Measurements from ENCODE around the gene MOSPD3. TPM values are rescaled to one million over a fixed set of nuclear protein-coding genes. Genes with fewer than 3 reads are reported as not detected.

MOSPD3 gene
- total RNA-seq, 2 donors from 2014 or later: 9.2 to 29.6 TPM

DNA sequence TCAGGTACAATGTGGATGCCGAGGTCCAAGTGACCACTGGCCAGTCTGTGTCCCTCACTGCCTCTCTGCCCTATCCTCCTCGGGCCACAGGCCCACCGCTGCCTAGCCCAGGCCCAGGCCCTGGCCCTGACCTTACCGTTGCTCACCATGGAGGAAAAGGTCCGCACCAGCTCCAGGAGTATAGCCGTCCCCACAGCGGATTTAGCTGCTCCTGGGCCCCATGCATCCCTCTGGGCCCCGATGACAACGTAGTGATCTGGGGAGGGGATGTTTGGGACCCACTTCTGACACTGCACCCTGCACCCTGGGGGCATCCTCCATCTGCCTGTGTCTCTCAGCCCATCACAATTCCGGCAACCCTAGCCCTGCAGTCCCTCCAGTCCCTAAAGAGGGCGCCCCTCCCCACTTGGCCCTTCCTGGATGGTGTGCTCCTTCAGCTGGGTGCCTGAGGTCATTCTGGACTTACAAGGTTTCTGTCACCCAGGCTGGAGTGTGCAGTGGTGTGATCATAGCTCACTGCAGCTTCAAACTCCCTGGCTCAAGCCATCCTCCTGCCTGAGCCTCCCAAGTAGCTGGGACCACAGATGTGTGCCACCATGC lies 16.9 kb downstream of the MOSPD3 start:
- Histone ChIP-seq H3K9me3 (no peaks in the 10 kb centered on the region), H3K27me3 (replicated peaks; ENCODE audit: insufficient read depth) (no peaks in the 10 kb centered on the region), H3K36me3 (no peaks in the 10 kb centered on the region), H3K27ac (no peak overlapping the region), H3K4me3 (no peak overlapping the region), H3K4me1 (ENCODE audit: control insufficient read depth in 1 of 2, low read depth in 2 of 2) (peaks cover 8 to 19% of the 10 kb centered on the region in 2 donors)
- ATAC-seq (ENCODE audit: insufficient number of reproducible peaks, low FRiP score, low read depth): no peak
- TF ChIP-seq, protein P1, sequence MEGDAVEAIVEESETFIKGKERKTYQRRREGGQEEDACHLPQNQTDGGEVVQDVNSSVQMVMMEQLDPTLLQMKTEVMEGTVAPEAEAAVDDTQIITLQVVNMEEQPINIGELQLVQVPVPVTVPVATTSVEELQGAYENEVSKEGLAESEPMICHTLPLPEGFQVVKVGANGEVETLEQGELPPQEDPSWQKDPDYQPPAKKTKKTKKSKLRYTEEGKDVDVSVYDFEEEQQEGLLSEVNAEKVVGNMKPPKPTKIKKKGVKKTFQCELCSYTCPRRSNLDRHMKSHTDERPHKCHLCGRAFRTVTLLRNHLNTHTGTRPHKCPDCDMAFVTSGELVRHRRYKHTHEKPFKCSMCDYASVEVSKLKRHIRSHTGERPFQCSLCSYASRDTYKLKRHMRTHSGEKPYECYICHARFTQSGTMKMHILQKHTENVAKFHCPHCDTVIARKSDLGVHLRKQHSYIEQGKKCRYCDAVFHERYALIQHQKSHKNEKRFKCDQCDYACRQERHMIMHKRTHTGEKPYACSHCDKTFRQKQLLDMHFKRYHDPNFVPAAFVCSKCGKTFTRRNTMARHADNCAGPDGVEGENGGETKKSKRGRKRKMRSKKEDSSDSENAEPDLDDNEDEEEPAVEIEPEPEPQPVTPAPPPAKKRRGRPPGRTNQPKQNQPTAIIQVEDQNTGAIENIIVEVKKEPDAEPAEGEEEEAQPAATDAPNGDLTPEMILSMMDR (IDR thresholded peaks at IDR 0.05): no peak
- no peak for DNase-seq (ENCODE audit: low spot score)

DNA sequence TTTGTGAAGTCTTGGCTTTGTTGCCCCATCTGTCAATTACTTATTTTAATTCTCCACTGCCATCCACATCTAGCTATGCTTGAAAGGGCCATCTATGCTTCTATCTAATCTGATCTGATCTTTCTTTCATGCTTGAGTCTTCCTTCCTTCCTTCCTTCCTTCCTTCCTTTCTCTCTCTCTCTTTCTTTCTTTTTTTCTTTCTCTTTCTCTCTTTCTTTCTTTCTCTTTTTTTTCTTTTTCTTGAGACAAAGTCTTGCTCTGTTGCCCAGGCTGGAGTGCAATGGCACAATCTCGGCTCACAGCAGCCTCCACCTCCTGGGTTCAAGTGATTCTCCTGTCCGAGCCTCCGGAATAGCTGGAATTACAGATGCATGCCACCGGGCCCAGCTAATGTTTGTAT lies 17.7 kb downstream of the MOSPD3 start:
- Histone ChIP-seq H3K4me1 (ENCODE audit: control insufficient read depth in 1 of 2, low read depth in 2 of 2) (peaks cover 8 to 19% of the 10 kb centered on the region in 2 donors), H3K9me3 (no peaks in the 10 kb centered on the region), H3K27me3 (replicated peaks; ENCODE audit: insufficient read depth) (no peaks in the 10 kb centered on the region), H3K4me3 (no peak overlapping the region), H3K27ac (no peak overlapping the region), H3K36me3 (no peaks in the 10 kb centered on the region)
- no peak for DNase-seq (ENCODE audit: low spot score)
- ATAC-seq (ENCODE audit: insufficient number of reproducible peaks, low FRiP score, low read depth): no peak
- TF ChIP-seq, protein P1 (IDR thresholded peaks at IDR 0.05): no peak

DNA sequence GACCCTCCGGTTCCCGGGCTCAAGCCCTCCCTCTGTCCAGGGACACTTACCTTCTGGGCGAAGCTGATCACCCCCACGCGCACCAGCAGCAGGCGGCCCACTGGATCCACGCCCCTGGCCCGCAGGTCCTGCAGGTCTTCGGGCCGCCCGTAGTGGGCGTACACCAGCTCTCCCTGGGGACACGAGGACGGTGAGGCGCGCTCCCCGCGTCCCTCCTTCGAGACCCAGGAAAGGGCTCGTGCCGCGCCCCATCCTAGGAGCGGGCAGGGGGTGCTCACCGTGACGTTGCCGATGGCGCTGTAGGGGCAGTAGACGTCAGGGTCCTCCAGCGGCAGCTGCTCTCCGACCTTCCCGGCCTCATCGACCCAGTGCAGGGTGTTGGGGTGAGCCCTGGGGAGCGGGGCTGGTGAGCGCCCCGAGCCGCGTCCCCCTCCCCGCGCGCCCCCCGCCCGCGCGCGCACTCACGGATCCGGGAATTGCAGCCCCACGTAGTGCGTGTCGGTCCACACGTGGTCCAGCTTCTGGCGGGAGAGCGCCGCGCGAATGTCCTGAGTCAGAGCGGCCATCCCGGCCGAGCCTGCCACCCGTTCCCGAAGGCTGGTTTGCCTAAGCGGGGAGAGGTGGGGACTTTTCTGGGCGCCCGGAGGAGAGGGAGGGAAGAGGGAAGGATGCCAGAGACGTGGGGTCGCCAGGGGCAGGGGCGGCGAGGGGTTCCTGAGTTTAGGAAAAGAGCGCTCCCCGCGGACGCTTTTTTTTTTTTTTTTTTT lies 20.8 kb downstream of the MOSPD3 start:
- no peaks in the 10 kb centered on the region for H3K27me3 ChIP-seq (replicated peaks; ENCODE audit: insufficient read depth)
- H3K36me3 ChIP-seq: no peaks in the 10 kb centered on the region
- no peaks in the 10 kb centered on the region for H3K9me3 ChIP-seq
- DNase-seq (ENCODE audit: low spot score) (no peak), ATAC-seq (ENCODE audit: insufficient number of reproducible peaks, low FRiP score, low read depth) (no peak)
- no peak overlapping the region for H3K27ac ChIP-seq
- H3K4me1 ChIP-seq (ENCODE audit: control insufficient read depth in 1 of 2, low read depth in 2 of 2): peaks cover 5 to 8% of the 10 kb centered on the region in 2 donors
- H3K4me3 ChIP-seq: peak overlapping the region; percentile 73
- TF ChIP-seq, protein P1 (IDR thresholded peaks at IDR 0.05): no peak

DNA sequence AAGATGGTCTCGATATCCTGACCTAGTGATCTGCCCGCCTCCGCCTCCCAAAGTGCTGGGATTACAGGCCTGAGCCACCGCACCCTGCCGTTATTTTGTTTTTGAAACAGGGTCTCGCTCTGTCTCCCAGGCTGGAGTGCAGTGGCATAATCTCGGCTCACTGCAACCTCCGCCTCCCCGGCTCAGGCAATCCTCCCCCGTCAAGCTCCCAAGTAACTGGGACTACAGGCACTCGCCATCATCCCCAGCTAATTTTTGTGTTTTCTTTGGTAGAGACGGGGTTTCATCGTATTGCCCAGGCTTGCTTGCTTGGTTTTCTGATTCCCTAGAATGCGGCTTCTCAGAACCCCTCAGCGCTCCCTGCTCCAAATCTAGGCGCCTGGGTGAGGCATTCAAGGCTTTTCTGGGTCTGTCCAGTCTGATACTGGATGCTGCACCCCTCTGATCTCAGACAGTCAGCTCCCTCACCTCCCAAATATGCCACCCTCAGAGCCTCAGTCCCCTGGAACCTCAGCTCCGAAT lies 27.7 kb downstream of the MOSPD3 start:
- ATAC-seq (ENCODE audit: insufficient number of reproducible peaks, low FRiP score, low read depth): no peak
- no peaks in the 10 kb centered on the region for H3K27me3 ChIP-seq (replicated peaks; ENCODE audit: insufficient read depth)
- TF ChIP-seq, protein P1 (IDR thresholded peaks at IDR 0.05): no peak
- H3K27ac ChIP-seq: no peak overlapping the region
- no peaks in the 10 kb centered on the region for H3K4me1 ChIP-seq (ENCODE audit: control insufficient read depth in 1 of 2, low read depth in 2 of 2)
- no peak for DNase-seq (ENCODE audit: low spot score)
- H3K9me3 ChIP-seq: no peaks in the 10 kb centered on the region
- H3K36me3 ChIP-seq: no peaks in the 10 kb centered on the region
- no peak overlapping the region for H3K4me3 ChIP-seq
